ENCODE results near the gene CSE1L.
"Not testable (repeated sequence)": the region's sequence is repeated elsewhere in the genome, so short reads cannot be mapped to it uniquely, and the experiment has no call there.

The CSE1L gene

GRCh38 chr20:49123982-49124381, 77.9 kb downstream of the CSE1L start:
- DNase-seq (ENCODE audit: low spot score) (no peak), FAIRE-seq (no peak)

- DNase-seq (ENCODE audit: low spot score) = peak; percentile 60
- no peak for FAIRE-seq
Measured at GRCh38 chr20:49132995-49133478, 86.9 kb downstream of the CSE1L start.

GRCh38 chr20:49133571-49133970, 87.5 kb downstream of the CSE1L start:
- FAIRE-seq (peak; percentile 42), DNase-seq (ENCODE audit: low spot score) (no peak)

GRCh38 chr20:49134797-49135196, 88.7 kb downstream of the CSE1L start:
- FAIRE-seq; DNase-seq (ENCODE audit: low spot score): not testable (repeated sequence)

GRCh38 chr20:49136817-49137571, 90.9 kb downstream of the CSE1L start:
- DNase-seq (ENCODE audit: low spot score) (no peak), FAIRE-seq (no peak)

GRCh38 chr20:49138431-49138830, 92.3 kb downstream of the CSE1L start:
- no peak for DNase-seq (ENCODE audit: low spot score)
- no peak for FAIRE-seq

- DNase-seq (ENCODE audit: low spot score) = no peak
- FAIRE-seq = no peak
Measured at GRCh38 chr20:49140411-49140810, 94.3 kb downstream of the CSE1L start.

GRCh38 chr20:49140834-49141233, 94.7 kb downstream of the CSE1L start:
- DNase-seq (ENCODE audit: low spot score) (no peak), FAIRE-seq (no peak)
